ENCODE results near the gene HYDIN.
"Not testable (repeated sequence)": the region's sequence is repeated elsewhere in the genome, so short reads cannot be mapped to it uniquely, and the experiment has no call there.

The HYDIN gene

GRCh38 chr16:70930757-70931156, 299.8 kb downstream of the HYDIN start:
- POLR2A ChIA-PET; CTCF ChIA-PET; DNase-seq (ENCODE audit: extremely low spot score): not testable (repeated sequence)

- CTCF ChIA-PET; POLR2A ChIA-PET; DNase-seq (ENCODE audit: extremely low spot score): not testable (repeated sequence)
These were observed 308.4 kb downstream of the HYDIN start for GRCh38 chr16:70922164-70922563.

- POLR2A ChIA-PET; CTCF ChIA-PET; DNase-seq (ENCODE audit: extremely low spot score): not testable (repeated sequence)
These were observed 309.9 kb downstream of the HYDIN start for GRCh38 chr16:70920661-70921060.

GRCh38 chr16:70888208-70888607, 342.3 kb downstream of the HYDIN start:
- CTCF ChIA-PET; DNase-seq (ENCODE audit: extremely low spot score); POLR2A ChIA-PET: not testable (repeated sequence)

GRCh38 chr16:70884652-70885051, 345.9 kb downstream of the HYDIN start:
- DNase-seq (ENCODE audit: extremely low spot score); CTCF ChIA-PET; POLR2A ChIA-PET: not testable (repeated sequence)

GRCh38 chr16:70882311-70882710, 348.2 kb downstream of the HYDIN start:
- CTCF ChIA-PET; DNase-seq (ENCODE audit: extremely low spot score); POLR2A ChIA-PET: not testable (repeated sequence)

- DNase-seq (ENCODE audit: extremely low spot score); POLR2A ChIA-PET; CTCF ChIA-PET: not testable (repeated sequence)
These were observed 352.6 kb downstream of the HYDIN start for GRCh38 chr16:70877895-70878294.

GRCh38 chr16:70876442-70876841, 354.1 kb downstream of the HYDIN start:
- CTCF ChIA-PET; DNase-seq (ENCODE audit: extremely low spot score); POLR2A ChIA-PET: not testable (repeated sequence)

- CTCF ChIA-PET; POLR2A ChIA-PET; DNase-seq (ENCODE audit: extremely low spot score): not testable (repeated sequence)
These were observed 365.8 kb downstream of the HYDIN start for GRCh38 chr16:70864698-70865097.

GRCh38 chr16:70861996-70862395, 368.5 kb downstream of the HYDIN start:
- POLR2A ChIA-PET; CTCF ChIA-PET; DNase-seq (ENCODE audit: extremely low spot score): not testable (repeated sequence)

GRCh38 chr16:70851299-70851698, 379.2 kb downstream of the HYDIN start:
- DNase-seq (ENCODE audit: extremely low spot score); CTCF ChIA-PET; POLR2A ChIA-PET: not testable (repeated sequence)

- DNase-seq (ENCODE audit: extremely low spot score); CTCF ChIA-PET; POLR2A ChIA-PET: not testable (repeated sequence)
These were observed 406.9 kb downstream of the HYDIN start for GRCh38 chr16:70823498-70824118.

- POLR2A ChIA-PET; CTCF ChIA-PET; DNase-seq (ENCODE audit: extremely low spot score): not testable (repeated sequence)
These were observed 407.8 kb downstream of the HYDIN start for GRCh38 chr16:70822734-70823133.

- DNase-seq (ENCODE audit: extremely low spot score); POLR2A ChIA-PET; CTCF ChIA-PET: not testable (repeated sequence)
These were observed 412.4 kb downstream of the HYDIN start for GRCh38 chr16:70818088-70818487.

- DNase-seq (ENCODE audit: extremely low spot score): no peak
- ChIA-PET CTCF (interaction anchor here (1.8 kb wide), 1 partner anchor 39 kb away, joined by 5 read pairs; no protein-coding TSS in a partner anchor), POLR2A (no interaction called here)
- no peak for TF ChIP-seq CTCF (IDR thresholded peaks at IDR 0.05; ENCODE audit: control extremely low read depth, extremely low read depth, low read depth, missing control alignments)
These were observed 421.0 kb downstream of the HYDIN start for GRCh38 chr16:70809392-70810060.
